ENCODE data around the gene EHF.

- TF ChIP-seq CTCF (IDR thresholded peaks at IDR 0.05; ENCODE audit: low read depth, low read length, poor library complexity, severe bottlenecking) (no peak), EZH2phosphoT487 (IDR thresholded peaks at IDR 0.05; ENCODE audit: borderline replicate concordance, low read length) (no peak)
These were observed 14.4 kb upstream of the EHF start for GRCh38 chr11:34606326-34607120.

Data from DOHH2 (cell line).